Mucosa of rectum (tissue), 2 donors: ENCODE results near the gene TTYH2.
"Not testable (repeated sequence)": the region's sequence is repeated elsewhere in the genome, so short reads cannot be mapped to it uniquely, and the experiment has no call there.

Source experiments
- H3K27ac ChIP-seq, 2 donors: one replicate each; pipeline ENCODE4 v1.7.0; 2013; ENCODE audit warnings: inconsistent platforms in 2 of 2, low read depth in 2 of 2, low read length in 2 of 2
- H3K27me3 ChIP-seq, 2 donors: one replicate each; pipeline ENCODE4 v1.7.0; 2013; ENCODE audit warnings: low read length in 2 of 2; ENCODE audit not compliant: control insufficient read depth in 2 of 2, insufficient read depth in 2 of 2
- H3K36me3 ChIP-seq, 2 donors: one replicate each; pipeline ENCODE4 v1.7.0; 2013; ENCODE audit warnings: low read length in 2 of 2; ENCODE audit not compliant: control insufficient read depth in 2 of 2, insufficient read depth in 2 of 2
- H3K4me1 ChIP-seq, 2 donors: one replicate each; pipeline ENCODE4 v1.7.0; 2013; ENCODE audit warnings: low read length in 2 of 2, mild to moderate bottlenecking in 1 of 2; ENCODE audit not compliant: control insufficient read depth in 2 of 2, insufficient read depth in 2 of 2
- H3K4me3 ChIP-seq, 2 donors: one replicate each; pipeline ENCODE4 v1.7.0; 2013; ENCODE audit warnings: low read length in 2 of 2
- H3K9ac ChIP-seq, 2 donors: one replicate each; pipeline ENCODE4 v1.7.0; 2013; ENCODE audit warnings: low read length in 2 of 2, low read depth in 1 of 2, mild to moderate bottlenecking in 1 of 2
- H3K9me3 ChIP-seq, 2 donors: one replicate each; pipeline ENCODE4 v1.7.0; 2013; ENCODE audit warnings: low read length in 2 of 2; ENCODE audit not compliant: control insufficient read depth in 2 of 2
- donor health status: healthy.
- donor health status: Normal muscosa, but diverticular disease.

The TTYH2 gene

DNA sequence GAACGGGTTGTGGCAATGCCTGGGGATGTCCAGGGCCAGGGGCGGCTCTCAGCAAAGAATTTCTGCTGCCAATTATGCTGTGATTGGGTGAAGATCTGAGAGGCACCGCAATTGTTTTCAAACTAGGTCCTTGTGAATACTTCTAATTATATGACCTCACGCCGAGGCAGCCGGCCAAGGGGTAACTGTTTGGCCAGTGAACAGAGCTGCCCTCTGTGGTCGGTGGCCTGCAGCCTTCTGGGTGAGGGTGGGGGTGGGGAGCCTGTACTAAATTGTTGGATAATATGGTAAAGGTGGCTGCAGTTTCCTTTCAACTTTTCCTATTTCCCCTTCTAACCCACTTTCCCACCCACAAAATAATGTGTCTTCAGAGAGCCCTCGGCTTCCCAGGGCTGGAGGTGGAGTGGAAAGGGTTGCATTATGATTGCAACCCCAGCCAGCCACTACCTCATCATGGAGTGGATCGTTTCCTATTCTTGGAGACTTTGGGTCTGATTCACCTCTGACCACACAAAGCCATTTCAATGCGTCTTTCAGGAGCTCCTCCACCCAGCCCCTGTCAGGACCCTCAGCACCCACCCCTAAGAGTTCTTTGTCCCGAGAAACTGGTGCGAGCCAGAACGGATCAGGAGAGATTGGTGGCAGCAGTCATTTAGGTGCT is 58.7 kb downstream of the TTYH2 start:
- no peaks in the 10 kb centered on the region for H3K9me3 ChIP-seq
- no peaks in the 10 kb centered on the region for H3K36me3 ChIP-seq
- H3K4me3 ChIP-seq = no peak overlapping the region
- no peak overlapping the region for H3K9ac ChIP-seq
- peaks cover 2% of the 10 kb centered on the region in 2 donors for H3K27me3 ChIP-seq
- H3K4me1 ChIP-seq = peaks cover 2 to 4% of the 10 kb centered on the region in 2 donors
- H3K27ac ChIP-seq = no peak overlapping the region

DNA sequence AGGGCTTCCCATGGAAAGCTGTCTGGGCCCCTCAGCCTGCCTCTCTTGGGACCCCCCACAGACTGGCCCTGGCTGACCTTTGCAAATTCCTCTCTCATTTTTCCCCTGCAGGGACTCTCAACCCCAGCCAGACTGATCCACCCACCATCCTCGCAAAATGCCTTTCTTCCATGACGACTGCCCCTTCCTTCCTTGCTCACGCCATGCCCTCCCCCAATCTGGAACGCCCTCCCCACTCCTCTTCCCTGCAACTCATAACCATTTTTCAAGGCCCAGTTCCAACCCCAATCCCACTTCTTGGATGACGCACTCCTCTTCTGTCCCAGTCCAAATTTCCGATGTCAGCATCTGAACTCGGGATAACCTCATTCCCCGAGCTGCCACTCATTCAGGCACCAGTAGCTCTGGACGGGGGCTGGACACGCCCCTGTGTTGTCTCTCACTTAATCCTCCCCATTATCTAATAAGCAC is 59.4 kb downstream of the TTYH2 start:
- no peaks in the 10 kb centered on the region for H3K36me3 ChIP-seq
- H3K9me3 ChIP-seq = no peaks in the 10 kb centered on the region
- H3K4me1 ChIP-seq = peaks cover 2 to 4% of the 10 kb centered on the region in 2 donors
- peaks cover 2% of the 10 kb centered on the region in 2 donors for H3K27me3 ChIP-seq
- no peak overlapping the region for H3K9ac ChIP-seq
- H3K27ac ChIP-seq = no peak overlapping the region
- no peak overlapping the region for H3K4me3 ChIP-seq

DNA sequence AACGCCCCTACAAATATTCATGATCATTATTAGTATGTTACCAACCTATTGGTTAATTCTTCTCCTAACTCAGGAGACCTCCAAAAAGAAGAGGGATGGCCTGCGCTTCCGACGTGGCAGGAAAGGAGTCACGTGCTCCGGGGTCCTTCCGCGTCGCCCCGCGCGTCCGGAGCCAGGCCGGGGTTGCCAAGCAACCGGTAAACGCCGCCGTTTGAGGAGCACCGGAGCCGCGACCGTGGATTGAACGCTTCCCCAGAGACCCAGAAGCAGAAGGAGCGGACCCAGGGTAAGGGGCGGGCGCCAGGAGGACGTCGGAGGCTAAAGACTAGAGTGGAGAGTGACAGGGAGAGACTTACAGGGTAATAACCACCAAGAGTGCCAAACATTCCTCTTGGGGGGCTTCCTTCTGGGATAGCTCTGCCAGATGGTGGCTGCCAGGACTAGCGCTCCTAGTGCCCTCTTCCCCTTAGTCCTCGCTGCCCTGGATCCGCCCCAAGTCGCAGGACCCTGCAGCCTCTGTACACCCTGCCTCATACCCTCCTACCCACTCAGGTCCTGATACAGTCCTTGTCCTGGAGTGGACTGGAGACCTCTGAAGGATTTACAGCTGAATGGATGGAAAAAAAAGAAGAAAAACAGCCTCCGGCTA is 60.8 kb downstream of the TTYH2 start, which contains the start of gene DNAI2:
Gene DNAI2 (plus strand): TSS at position 175 of the 649 bp plus-strand sequence. CDS start 7,584 bp downstream, outside the sequence.
- Histone ChIP-seq H3K27me3 (peaks cover 2% of the 10 kb centered on the region in 2 donors), H3K36me3 (no peaks in the 10 kb centered on the region), H3K4me1 (peaks cover 2 to 4% of the 10 kb centered on the region in 2 donors), H3K9me3 (no peaks in the 10 kb centered on the region), H3K4me3 (no peak within 1 kb of the TSS), H3K9ac (no peak within 1 kb of the TSS), H3K27ac (no peak within 1 kb of the TSS)

DNA sequence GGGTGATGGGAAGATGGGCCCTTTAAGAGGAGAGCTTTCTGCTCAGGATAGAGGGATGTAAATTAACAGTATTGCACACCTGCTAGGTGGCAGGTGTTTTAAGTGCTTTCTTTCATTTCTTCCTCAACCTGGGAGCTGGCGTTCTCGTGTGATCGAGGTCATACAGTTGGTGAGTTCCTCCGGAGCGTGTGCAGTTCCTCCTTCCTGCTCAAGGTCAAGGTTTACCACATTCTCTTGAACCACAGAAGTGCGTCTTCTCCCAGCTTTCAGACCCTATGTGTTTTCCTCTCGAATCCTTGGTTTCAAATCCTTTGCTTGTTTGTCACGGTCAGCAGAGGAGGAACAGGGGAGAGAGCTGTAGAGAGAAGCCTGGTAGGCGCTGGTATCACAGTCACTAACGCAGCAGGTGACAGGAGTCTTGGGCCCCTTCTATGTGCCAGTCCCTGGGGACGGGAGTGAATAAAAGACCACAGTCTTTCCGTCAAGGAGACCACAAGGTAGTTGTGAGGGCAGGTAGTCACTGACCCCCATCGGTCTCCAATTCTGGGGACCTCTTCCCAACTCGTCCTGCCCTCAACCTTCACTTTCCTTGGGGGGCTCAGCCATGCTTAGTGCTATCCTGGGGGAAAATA is 61.5 kb downstream of the TTYH2 start:
- Histone ChIP-seq H3K27me3 (peaks cover 2% of the 10 kb centered on the region in 2 donors), H3K36me3 (no peaks in the 10 kb centered on the region), H3K4me3 (no peak overlapping the region), H3K27ac (no peak overlapping the region), H3K9me3 (no peaks in the 10 kb centered on the region), H3K4me1 (peaks cover 2 to 4% of the 10 kb centered on the region in 2 donors), H3K9ac (no peak overlapping the region)

DNA sequence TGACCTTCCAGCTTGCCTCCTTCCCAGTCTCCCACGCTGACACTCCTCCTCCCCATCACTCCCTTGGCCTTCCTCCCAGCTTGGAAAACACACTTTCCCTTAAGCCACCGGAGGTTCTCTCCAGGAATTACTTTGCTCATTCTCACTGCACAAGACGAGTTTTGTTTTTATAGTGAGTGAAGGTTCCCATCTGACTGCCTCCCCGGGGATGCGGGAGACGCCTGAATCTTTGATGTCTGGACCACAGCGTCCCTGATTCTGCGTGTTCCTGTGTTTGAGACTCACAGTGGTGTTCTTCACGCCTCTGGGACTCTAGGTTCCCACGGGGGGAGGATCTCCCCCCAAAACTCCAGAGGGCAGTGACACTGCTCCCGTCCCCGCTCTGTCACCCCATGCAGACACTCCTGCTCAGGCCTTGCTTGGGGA is 62.7 kb downstream of the TTYH2 start:
- no peak overlapping the region for H3K9ac ChIP-seq
- H3K27me3 ChIP-seq = peaks cover 2% of the 10 kb centered on the region in 2 donors
- peaks cover 2 to 4% of the 10 kb centered on the region in 2 donors for H3K4me1 ChIP-seq
- no peaks in the 10 kb centered on the region for H3K36me3 ChIP-seq
- H3K9me3 ChIP-seq = no peaks in the 10 kb centered on the region
- H3K4me3 ChIP-seq = no peak overlapping the region
- H3K27ac ChIP-seq = no peak overlapping the region

GRCh38 chr17:74276541-74277009 is 63.2 kb downstream of the TTYH2 start:
- Histone ChIP-seq H3K4me1 (peaks cover 2 to 4% of the 10 kb centered on the region in 2 donors), H3K27me3 (peaks cover 2% of the 10 kb centered on the region in 2 donors), H3K9ac (no peak overlapping the region), H3K27ac (no peak overlapping the region), H3K9me3 (no peaks in the 10 kb centered on the region), H3K4me3 (no peak overlapping the region), H3K36me3 (no peaks in the 10 kb centered on the region)

DNA sequence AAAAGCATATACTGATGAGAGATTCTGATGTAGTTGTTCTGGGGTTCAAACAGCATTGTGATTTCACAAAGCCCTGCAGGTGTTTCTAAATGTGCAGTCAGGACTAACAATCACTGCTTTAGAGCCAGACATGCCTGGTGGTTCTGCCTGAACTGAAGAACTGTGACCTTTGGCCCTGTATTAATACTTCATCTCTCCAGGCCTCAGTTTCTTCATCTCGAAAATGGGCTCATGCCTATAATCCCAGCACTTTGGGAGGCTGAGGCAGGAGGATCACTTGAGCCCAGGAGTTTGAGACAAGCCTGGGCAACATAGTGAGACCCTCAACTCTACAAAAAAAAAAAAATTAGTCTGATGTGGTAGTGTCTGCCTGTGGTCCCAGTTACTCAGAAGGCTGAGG is 64.6 kb downstream of the TTYH2 start:
- H3K36me3 ChIP-seq = no peaks in the 10 kb centered on the region
- H3K27ac ChIP-seq = no peak overlapping the region
- peaks cover 2 to 4% of the 10 kb centered on the region in 2 donors for H3K4me1 ChIP-seq
- peaks cover 2% of the 10 kb centered on the region in 2 donors for H3K27me3 ChIP-seq
- no peak overlapping the region for H3K4me3 ChIP-seq
- H3K9me3 ChIP-seq = no peaks in the 10 kb centered on the region
- no peak overlapping the region for H3K9ac ChIP-seq

DNA sequence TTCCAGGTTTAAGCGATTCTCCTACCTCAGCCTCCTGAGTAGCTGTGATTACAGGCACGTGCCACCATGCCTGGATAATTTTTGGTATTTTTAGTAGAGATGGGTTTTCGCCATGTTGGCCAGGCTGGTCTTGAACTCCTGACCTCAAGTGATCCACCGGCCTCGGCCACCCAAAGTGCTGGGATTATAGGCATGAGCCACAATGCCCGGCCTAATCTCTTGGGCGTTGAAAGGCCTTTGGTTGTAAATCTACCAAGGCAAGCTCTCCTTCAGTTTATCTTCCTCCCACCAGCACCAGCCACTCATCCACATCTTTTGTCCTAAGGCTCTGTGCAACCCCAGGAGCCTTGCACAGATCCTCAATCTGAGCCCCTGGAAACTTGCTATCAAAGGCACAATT is 66.2 kb downstream of the TTYH2 start:
- not testable (repeated sequence) for H3K27me3 ChIP-seq, H3K9ac ChIP-seq, H3K27ac ChIP-seq, H3K9me3 ChIP-seq, H3K4me1 ChIP-seq, H3K4me3 ChIP-seq, H3K36me3 ChIP-seq

- Histone ChIP-seq H3K27ac (no peak overlapping the region), H3K9me3 (no peaks in the 10 kb centered on the region), H3K4me1 (no peaks in the 10 kb centered on the region), H3K36me3 (no peaks in the 10 kb centered on the region), H3K9ac (no peak overlapping the region), H3K27me3 (peaks cover 2 to 3% of the 10 kb centered on the region in 2 donors), H3K4me3 (no peak overlapping the region)
Observed at GRCh38 chr17:74280093-74280513, 66.7 kb downstream of the TTYH2 start.

GRCh38 chr17:74281799-74282198 is 68.4 kb downstream of the TTYH2 start:
- Histone ChIP-seq H3K36me3 (no peaks in the 10 kb centered on the region), H3K4me3 (no peak overlapping the region), H3K9ac (no peak overlapping the region), H3K9me3 (no peaks in the 10 kb centered on the region), H3K27me3 (peaks cover 2 to 4% of the 10 kb centered on the region in 2 donors), H3K4me1 (no peaks in the 10 kb centered on the region), H3K27ac (no peak overlapping the region)
